IMR-90 (cell line): ENCODE measurements around the gene SEMA3C. TPM values are rescaled to one million over a fixed set of nuclear protein-coding genes. Genes with fewer than 3 reads are reported as not detected.

ENCODE experiments used
- ATAC-seq: fragments of 200-7000 bp; cut with Tn5 transposase; 2 replicates; pipeline ENCODE4 v1.9.1; 2020; ENCODE audit warnings: low read depth, mild to moderate bottlenecking, moderate library complexity
- BruUV-seq: library from RNA; stranded (reverse); fragments of 400-500 nt; replicated peaks from 2 replicates; lab custom pipeline; 2021; lab: Mats Ljungman, UMichigan
- CTCF ChIA-PET: fragments of 300-600 bp; formaldehyde crosslinking; extraction: SDS; loops from one replicate; lab custom pipeline; 2021; ENCODE audit warnings: antibody characterized with exemption; lab: Yijun Ruan, JAX
- POLR2A ChIA-PET: fragments of 300-600 bp; sonication (Branson Sonifier 250); formaldehyde crosslinking; loops from one replicate; lab custom pipeline; 2022; ENCODE audit warnings: antibody characterized with exemption; ENCODE audit not compliant: unreplicated experiment; lab: Charles Lee
- DNase-seq: peaks from one replicate; pipeline ENCODE4 v3.0.0; 2013
- H2AFZ ChIP-seq: replicated peaks from 2 replicates; pipeline ENCODE3; 2013; ENCODE audit warnings: low read length, mild to moderate bottlenecking; ENCODE audit not compliant: poor library complexity
- H2AK5ac ChIP-seq: 2 replicates; pipeline ENCODE4 v1.6.1; 2013; ENCODE audit warnings: low read depth, low read length, inconsistent platforms
- H2AK9ac ChIP-seq: replicated peaks from 2 replicates; pipeline ENCODE3; 2013; ENCODE audit warnings: mild to moderate bottlenecking, low read depth, low read length, moderate library complexity; ENCODE audit not compliant: poor library complexity
- H2BK120ac ChIP-seq: 2 replicates; pipeline ENCODE4 v1.6.1; 2013; ENCODE audit warnings: low read depth, low read length, inconsistent platforms
- H2BK15ac ChIP-seq: 3 replicates; pipeline ENCODE4 v1.6.1; 2013; ENCODE audit warnings: low read depth, low read length, inconsistent platforms
- H2BK20ac ChIP-seq: 2 replicates; pipeline ENCODE4 v1.6.1; 2013; ENCODE audit warnings: low read depth, mild to moderate bottlenecking, inconsistent platforms, low read length, moderate library complexity
- H2BK5ac ChIP-seq: 2 replicates; pipeline ENCODE4 v1.6.1; 2013; ENCODE audit warnings: mild to moderate bottlenecking, low read depth, low read length, inconsistent platforms; ENCODE audit not compliant: poor library complexity, severe bottlenecking
- H3K14ac ChIP-seq: replicated peaks from 2 replicates; pipeline ENCODE4 v1.6.1; 2013; ENCODE audit warnings: low read depth, low read length, inconsistent platforms
- H3K18ac ChIP-seq: 2 replicates; pipeline ENCODE4 v1.6.1; 2013; ENCODE audit warnings: low read depth, low read length, control low read depth
- H3K23ac ChIP-seq: 2 replicates; pipeline ENCODE4 v1.6.1; 2013; ENCODE audit warnings: low read depth, low read length, inconsistent platforms
- H3K27ac ChIP-seq: 2 replicates; pipeline ENCODE4 v1.5.1; 2013; ENCODE audit warnings: mild to moderate bottlenecking, control low read depth, low read length; ENCODE audit not compliant: insufficient read depth
- H3K27me3 ChIP-seq: 2 replicates; pipeline ENCODE4 v1.6.1; 2013; ENCODE audit warnings: low read length; ENCODE audit not compliant: control insufficient read depth, insufficient read depth
- H3K36me3 ChIP-seq: 2 replicates; pipeline ENCODE4 v1.6.1; 2013; ENCODE audit warnings: low read length, mixed read lengths; ENCODE audit not compliant: control insufficient read depth, insufficient read depth
- H3K4ac ChIP-seq: 2 replicates; pipeline ENCODE4 v1.6.1; 2013; ENCODE audit warnings: low read depth, low read length, inconsistent platforms
- H3K4me1 ChIP-seq: 2 replicates; pipeline ENCODE4 v1.6.1; 2013; ENCODE audit warnings: low read length, mixed read lengths; ENCODE audit not compliant: control insufficient read depth, insufficient read depth
- H3K4me2 ChIP-seq: 2 replicates; pipeline ENCODE4 v1.6.1; 2013; ENCODE audit warnings: low read depth, mild to moderate bottlenecking, control low read depth, low read length, moderate library complexity
- H3K4me3 ChIP-seq: 2 replicates; pipeline ENCODE4 v1.5.1; 2013; ENCODE audit warnings: low read depth, mild to moderate bottlenecking, control low read depth, low read length, moderate library complexity; ENCODE audit not compliant: insufficient read depth
- H3K56ac ChIP-seq: 2 replicates; pipeline ENCODE4 v1.6.1; 2013; ENCODE audit warnings: low read length, inconsistent platforms; ENCODE audit not compliant: insufficient read depth; ENCODE audit errors: extremely low read depth
- H3K79me1 ChIP-seq, 2 experiments: 2 replicates each; pipeline ENCODE4 v1.6.1; 2013; ENCODE audit warnings: low read length in 2 of 2, inconsistent platforms in 1 of 2, low read depth in 1 of 2
- H3K9ac ChIP-seq: 2 replicates; pipeline ENCODE4 v1.6.1; 2013; ENCODE audit warnings: low read depth, low read length, control low read depth
- H3K9me1 ChIP-seq: 2 replicates; pipeline ENCODE4 v1.6.1; 2013; ENCODE audit warnings: low read length, inconsistent platforms; ENCODE audit not compliant: insufficient read depth
- H3K9me3 ChIP-seq: 2 replicates; pipeline ENCODE4 v1.6.1; 2013; ENCODE audit warnings: low read length; ENCODE audit not compliant: control insufficient read depth, insufficient read depth
- H4K20me1 ChIP-seq: 2 replicates; pipeline ENCODE4 v1.6.1; 2013; ENCODE audit warnings: low read length, inconsistent platforms; ENCODE audit not compliant: insufficient read depth
- H4K5ac ChIP-seq: 2 replicates; pipeline ENCODE4 v1.6.1; 2013; ENCODE audit warnings: mild to moderate bottlenecking, low read depth, low read length, control low read depth
- H4K8ac ChIP-seq, 2 experiments: 2 replicates each; pipeline ENCODE4 v1.6.1; 2013; ENCODE audit warnings: low read depth in 2 of 2, low read length in 2 of 2, control low read depth in 1 of 2, inconsistent platforms in 1 of 2
- H4K91ac ChIP-seq: 2 replicates; pipeline ENCODE4 v1.6.1; 2013; ENCODE audit warnings: low read depth, low read length, inconsistent platforms; ENCODE audit not compliant: insufficient read depth
- BHLHE40 ChIP-seq: fragments of 150-350 bp; IDR thresholded peaks from 2 replicates; pipeline ENCODE4 v1.6.1; 2016; ENCODE audit warnings: mild to moderate bottlenecking, low read depth, low read length
- CHD1 ChIP-seq: IDR thresholded peaks from 2 replicates; pipeline ENCODE4 v1.6.1; 2012; ENCODE audit warnings: low read depth, low read length, improper control_type of control experiment
- POLR2A ChIP-seq: IDR thresholded peaks from 2 replicates; pipeline ENCODE4 v1.6.1; 2012; ENCODE audit warnings: mild to moderate bottlenecking, low read depth, low read length
- RAD21 ChIP-seq: IDR thresholded peaks from 2 replicates; pipeline ENCODE4 v1.6.1; 2012; ENCODE audit warnings: low read length, improper control_type of control experiment
- RFX5 ChIP-seq: IDR thresholded peaks from 2 replicates; pipeline ENCODE4 v1.8.0; 2012; ENCODE audit warnings: low read depth, mild to moderate bottlenecking, low read length, moderate library complexity
- USF2 ChIP-seq: fragments of 150-350 bp; IDR thresholded peaks from 2 replicates; pipeline ENCODE4 v1.6.1; 2017; ENCODE audit warnings: mild to moderate bottlenecking, antibody characterized with exemption, low read length, low read depth
- WGBS, 2 experiments: methylation state at CpG; one replicate each; pipeline versions ENCODE4 v1.1.5 to v1.1.7; 2013; ENCODE audit warnings: missing lambda C conversion rate in 2 of 2; ENCODE audit not compliant: insufficient read length in 1 of 2; ENCODE audit errors: extremely low coverage in 2 of 2; 5-methylcytosine and 5-hydroxymethylcytosine counted together
- dilution Hi-C: fragments of 300-500 bp; cut with HindIII; formaldehyde crosslinking; loops from one replicate; pipeline ENCODE4 v1.14.3; 2018; ENCODE audit warnings: low sequenced_read_pairs; ENCODE audit not compliant: unreplicated experiment
- in situ Hi-C: fragments of 300-500 bp; cut with MboI; formaldehyde crosslinking; loops from 3 replicates; pipeline ENCODE4 v1.14.3; 2019; ENCODE audit warnings: low sequenced_read_pairs, inconsistent platforms, mixed read lengths
- intact Hi-C: fragments of 100-400 bp; cut with micrococcal nuclease; formaldehyde crosslinking; loops from 2 replicates; pipeline ENCODE4 v1.10.0; 2022
- polyA plus RNA-seq, 3 experiments: library from polyadenylated mRNA; depleted of rRNA; stranded (reverse); fragments of >200 nt; gene quantifications; 2 replicates each; pipeline ENCODE4 v1.2.3, GENCODE V29; 2012; ENCODE audit warnings: low replicate concordance in 1 of 3
- total RNA-seq: library from RNA; depleted of rRNA; stranded (reverse); fragments of >200 nt; gene quantifications from 2 replicates; pipeline ENCODE4 v1.2.3, GENCODE V29; 2012

Gene SEMA3C
- total and polyA plus RNA-seq, 2 of the 4 experiments (the other 2 are of a cell fraction): 21.2 to 97.1 TPM

GRCh38 chr7:80733333-80733915 lies 185.4 kb downstream of the SEMA3C start:
- ATAC-seq (no peak), DNase-seq (no peak)
- no peak overlapping the region; the same call in 1 of the 2 replicates for H4K5ac ChIP-seq
- H4K20me1 ChIP-seq: no peaks in the 10 kb centered on the region
- no peak overlapping the region for H3K4me3 ChIP-seq
- no peak overlapping the region for H2BK5ac ChIP-seq
- no peak overlapping the region for H2AFZ ChIP-seq
- no peak overlapping the region for H2BK20ac ChIP-seq
- H3K9me1 ChIP-seq: no peaks in the 10 kb centered on the region
- H3K9ac ChIP-seq: no peak overlapping the region
- no peak overlapping the region for H3K14ac ChIP-seq
- in situ Hi-C loops (no loop called here), dilution Hi-C loops (no loop called here), intact Hi-C loops (no loop called here)
- no peak overlapping the region for H3K27ac ChIP-seq
- H3K56ac ChIP-seq: no peak overlapping the region
- no peak overlapping the region for H3K18ac ChIP-seq
- TF ChIP-seq CHD1 (no peak), RAD21 (no peak), POLR2A (no peak), USF2 (no peak), RFX5 (no peak), BHLHE40 (no peak)
- H3K79me1 ChIP-seq: no peaks in the 10 kb centered on the region
- H3K4me1 ChIP-seq: peaks cover 7% of the 10 kb centered on the region
- H3K36me3 ChIP-seq: no peaks in the 10 kb centered on the region
- ChIA-PET POLR2A (no interaction called here), CTCF (no interaction called here)
- H2BK120ac ChIP-seq: no peak overlapping the region
- BruUV-seq: no TSS peak
- no peaks in the 10 kb centered on the region for H3K27me3 ChIP-seq
- no peak overlapping the region for H3K23ac ChIP-seq
- H4K91ac ChIP-seq: no peak overlapping the region
- H3K9me3 ChIP-seq: no peaks in the 10 kb centered on the region
- no peak overlapping the region for H2AK5ac ChIP-seq
- WGBS, 2 experiments: no CpG with 5 or more reads among the region's 3 CpGs
- H2AK9ac ChIP-seq: no peak overlapping the region
- H2BK15ac ChIP-seq: no peak overlapping the region
- no peak overlapping the region for H3K4ac ChIP-seq
- H4K8ac ChIP-seq: no peak overlapping the region
- no peak overlapping the region for H3K4me2 ChIP-seq
